ENCODE data around the gene FDX2. TPM values are rescaled to one million over a fixed set of nuclear protein-coding genes. Genes with fewer than 3 reads are reported as not detected.

Gene FDX2
- total RNA-seq, 1 experiment from 2014 or later = 79.5 TPM

DNA sequence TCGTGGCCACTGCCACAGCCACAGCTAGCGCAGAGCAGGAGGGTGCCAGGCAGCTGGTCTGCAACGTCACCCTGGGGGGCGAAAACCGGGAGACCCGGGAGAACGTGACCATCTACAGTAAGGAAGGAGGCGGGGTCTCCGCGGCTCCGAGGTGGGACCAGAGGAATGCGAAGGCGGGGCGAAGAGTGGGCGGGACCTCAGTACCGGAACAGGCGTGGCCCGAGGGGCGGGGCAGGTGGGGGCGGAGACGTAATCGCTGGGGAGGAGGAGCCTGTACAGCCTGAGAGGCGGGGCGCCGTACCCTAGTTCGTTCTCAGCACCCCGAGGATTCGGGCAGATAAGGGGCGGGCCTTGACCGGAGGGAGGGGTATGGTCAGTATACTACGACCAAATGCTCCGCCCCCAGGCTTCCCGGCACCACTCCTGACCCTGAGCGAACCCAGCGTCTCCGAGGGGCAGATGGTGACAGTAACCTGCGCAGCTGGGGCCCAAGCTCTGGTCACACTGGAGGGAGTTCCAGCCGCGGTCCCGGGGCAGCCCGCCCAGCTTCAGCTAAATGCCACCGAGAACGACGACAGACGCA, 23.5 kb downstream of the FDX2 start:
- POLR2A ChIA-PET (ENCODE audit: unreplicated experiment) = interaction anchor here (0.7 kb wide), 1 partner anchor 22 kb away, joined by 6 read pairs; the partner anchor contains the start of gene ICAM1
- Histone ChIP-seq H3K9ac (ENCODE audit: low read length) (no peak overlapping the region), H3F3A (ENCODE audit: low read length, unreplicated experiment) (no peaks in the 10 kb centered on the region), H3K4me1 (ENCODE audit: insufficient read depth, low read length) (peaks cover 29% of the 10 kb centered on the region), H3K9me3 (ENCODE audit: low read length) (no peaks in the 10 kb centered on the region), H3K4me3 (ENCODE audit: low read length) (peak overlapping the region; percentile 69), H3K9me2 (replicated peaks; ENCODE audit: low read length) (no peaks in the 10 kb centered on the region), H3K27me3 (ENCODE audit: low read length) (peaks cover 19% of the 10 kb centered on the region; the same call in 1 of the 2 replicates), H2AFZ (ENCODE audit: low read length) (peak overlapping the region; percentile 80), H3K79me2 (ENCODE audit: low read length) (no peaks in the 10 kb centered on the region), H3K36me3 (ENCODE audit: low read depth, low read length) (no peaks in the 10 kb centered on the region), H3K4me2 (ENCODE audit: low read length) (peak overlapping the region; percentile 95), H3K27ac (ENCODE audit: low read length) (no peak overlapping the region), H4K20me1 (ENCODE audit: low read length) (no peaks in the 10 kb centered on the region)
- ATAC-seq = peak; percentile 49
- BruUV-seq (replicated peaks) = no TSS peak
- CTCF ChIA-PET = interaction anchor here (2.1 kb wide), 1 partner anchor 22 kb away, joined by 12 read pairs; the partner anchor contains the start of gene ICAM1
- TF ChIP-seq CTCF (conservative IDR thresholded peaks at IDR 0.05; ENCODE audit: low read depth, low read length) (no peak), EZH2 (IDR thresholded peaks at IDR 0.05; ENCODE audit: low read length, unreplicated experiment) (no peak), EZH2phosphoT487 (IDR thresholded peaks at IDR 0.05; ENCODE audit: borderline replicate concordance, low read length) (no peak)
- intact Hi-C loops (cut with micrococcal nuclease) = no loop called here
- DNase-seq = peak; percentile 83

GRCh38 chr19:10291554-10292205, 24.1 kb downstream of the FDX2 start:
- H3K4me2 ChIP-seq (ENCODE audit: low read length) = peak overlapping the region; percentile 95
- peaks cover 29% of the 10 kb centered on the region for H3K4me1 ChIP-seq (ENCODE audit: insufficient read depth, low read length)
- peaks cover 19% of the 10 kb centered on the region; the same call in 1 of the 2 replicates for H3K27me3 ChIP-seq (ENCODE audit: low read length)
- H3F3A ChIP-seq (ENCODE audit: low read length, unreplicated experiment) = no peaks in the 10 kb centered on the region
- H3K9me3 ChIP-seq (ENCODE audit: low read length) = no peaks in the 10 kb centered on the region
- intact Hi-C loops (cut with micrococcal nuclease) = no loop called here
- DNase-seq = no peak
- peak overlapping the region; percentile 80 for H2AFZ ChIP-seq (ENCODE audit: low read length)
- H3K9me2 ChIP-seq (replicated peaks; ENCODE audit: low read length) = no peaks in the 10 kb centered on the region
- ChIA-PET POLR2A (ENCODE audit: unreplicated experiment) (interaction anchor here (0.6 to 0.7 kb wide), 2 partner anchors 21 to 89 kb away, joined by 6 read pairs; partner anchors contain the start of genes ICAM1 and TYK2), CTCF (interaction anchor here (0.8 to 2.1 kb wide), 4 partner anchors 22 to 99 kb away, joined by 3 to 12 read pairs (median 4); partner anchors contain the start of gene ICAM1)
- H4K20me1 ChIP-seq (ENCODE audit: low read length) = no peaks in the 10 kb centered on the region
- peak; percentile 19 for ATAC-seq
- peak overlapping the region; percentile 69 for H3K4me3 ChIP-seq (ENCODE audit: low read length)
- BruUV-seq (replicated peaks) = TSS peak; percentile 35
- no peak overlapping the region for H3K9ac ChIP-seq (ENCODE audit: low read length)
- H3K27ac ChIP-seq (ENCODE audit: low read length) = no peak overlapping the region
- TF ChIP-seq EZH2 (IDR thresholded peaks at IDR 0.05; ENCODE audit: low read length, unreplicated experiment) (no peak), CTCF (conservative IDR thresholded peaks at IDR 0.05; ENCODE audit: low read depth, low read length) (no peak), EZH2phosphoT487 (IDR thresholded peaks at IDR 0.05; ENCODE audit: borderline replicate concordance, low read length) (no peak)
- no peaks in the 10 kb centered on the region for H3K79me2 ChIP-seq (ENCODE audit: low read length)
- no peaks in the 10 kb centered on the region for H3K36me3 ChIP-seq (ENCODE audit: low read depth, low read length)
